Stimulated activated CD4-positive, alpha-beta T cell treated with anti-CD3 and anti-CD28 coated beads, Interleukin-1b, Interleukin-23, amount 100 ng/mL, for 24 hours (primary cell): ENCODE results near the gene TFAM.

ENCODE experiments used
- DNase-seq, 4 experiments: peaks; one replicate each; pipeline ENCODE4 v3.0.0-alpha.2; 2020; ENCODE audit warnings: low read depth in 4 of 4, low spot score in 1 of 4

The TFAM gene

DNA sequence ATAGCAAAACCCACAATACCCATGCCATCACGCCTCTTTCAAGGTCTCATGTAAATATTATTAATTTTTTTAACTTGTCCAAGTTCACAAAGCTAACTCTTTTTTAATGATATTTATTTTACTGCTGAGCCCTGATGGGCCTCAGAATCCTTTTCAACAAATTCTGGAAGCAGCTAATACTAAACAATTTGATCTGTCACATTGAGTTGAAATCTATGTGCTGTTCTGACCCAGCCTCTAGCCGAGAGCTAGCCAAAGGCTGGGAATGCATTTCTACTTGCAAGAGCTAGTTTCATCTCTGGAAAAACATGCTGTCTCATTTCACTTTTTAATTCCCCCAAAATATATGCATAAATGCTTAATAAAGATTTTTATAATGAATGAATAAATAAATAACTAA, 47.9 kb downstream of the TFAM start:
- DNase-seq, result no peak

DNA sequence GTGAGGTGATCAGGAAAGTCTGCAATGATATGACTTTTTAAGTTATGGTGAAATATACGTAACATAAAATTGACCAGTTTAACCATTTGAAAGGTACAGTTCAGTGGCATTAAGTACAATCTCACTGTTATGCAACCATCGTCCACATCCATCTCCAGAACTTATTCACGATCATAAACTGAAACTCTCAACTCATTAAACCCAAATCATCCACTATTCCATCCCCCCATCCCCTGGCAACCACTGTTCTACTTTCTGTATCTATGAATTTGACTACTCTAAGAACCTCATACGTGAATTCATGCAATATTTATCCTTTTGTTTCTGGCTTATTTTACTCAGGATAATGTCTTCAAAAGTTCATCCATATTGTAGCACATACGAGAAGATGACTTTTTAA, 48.4 kb downstream of the TFAM start:
- no peak for DNase-seq

DNA sequence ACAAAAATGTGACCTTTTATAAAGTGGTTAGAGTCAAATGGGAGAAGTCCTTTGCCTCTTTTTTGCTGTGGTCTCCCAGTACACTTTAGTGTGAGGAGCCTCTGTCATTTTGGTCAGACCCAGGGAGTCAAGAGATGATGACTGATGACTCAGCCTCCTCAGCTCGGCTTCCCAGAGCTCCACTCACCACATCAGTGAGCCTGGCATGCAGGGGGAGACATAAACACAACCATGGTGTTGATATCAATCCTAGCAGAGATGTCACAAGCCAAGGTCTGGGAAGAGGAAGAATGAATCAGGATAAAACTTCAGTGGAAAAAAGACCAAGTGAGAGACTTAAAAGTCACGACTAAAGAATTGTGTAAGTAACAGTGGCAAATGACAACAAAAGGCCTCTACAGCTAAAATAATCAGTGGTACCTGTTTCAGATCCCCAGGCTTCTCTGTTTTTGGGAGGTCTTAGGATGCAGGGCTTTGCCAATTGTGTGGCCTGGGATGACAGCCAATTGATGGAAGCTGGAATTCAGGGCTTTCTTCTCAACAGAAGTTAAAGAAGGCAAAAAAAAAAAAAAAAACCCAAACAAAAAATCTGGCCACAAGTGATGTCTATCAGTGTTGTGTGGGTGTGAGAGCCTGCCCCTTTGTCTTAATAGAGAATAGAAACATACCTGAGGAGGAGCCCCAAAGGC, 50.2 kb downstream of the TFAM start:
- no peak for DNase-seq

DNA sequence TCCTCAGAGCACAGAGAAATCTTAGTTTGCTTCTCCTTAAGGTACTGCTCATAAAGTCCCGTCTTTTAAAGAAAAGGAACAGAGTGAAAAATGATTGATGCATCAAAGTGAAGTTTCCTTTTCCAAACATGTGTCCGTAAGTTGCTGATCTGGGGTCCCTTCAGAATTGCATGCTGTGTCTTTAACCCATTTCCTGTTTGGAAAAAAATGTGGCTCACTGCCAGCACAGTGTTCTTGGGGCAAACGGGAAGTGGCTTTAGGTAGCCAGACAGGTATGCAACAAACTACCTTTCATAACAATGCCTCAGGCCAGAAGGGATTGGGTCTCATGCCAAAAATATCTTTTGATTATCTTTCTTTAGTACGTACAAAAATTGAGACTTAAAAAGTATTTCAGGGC, 50.9 kb downstream of the TFAM start:
- DNase-seq, result no peak

DNA sequence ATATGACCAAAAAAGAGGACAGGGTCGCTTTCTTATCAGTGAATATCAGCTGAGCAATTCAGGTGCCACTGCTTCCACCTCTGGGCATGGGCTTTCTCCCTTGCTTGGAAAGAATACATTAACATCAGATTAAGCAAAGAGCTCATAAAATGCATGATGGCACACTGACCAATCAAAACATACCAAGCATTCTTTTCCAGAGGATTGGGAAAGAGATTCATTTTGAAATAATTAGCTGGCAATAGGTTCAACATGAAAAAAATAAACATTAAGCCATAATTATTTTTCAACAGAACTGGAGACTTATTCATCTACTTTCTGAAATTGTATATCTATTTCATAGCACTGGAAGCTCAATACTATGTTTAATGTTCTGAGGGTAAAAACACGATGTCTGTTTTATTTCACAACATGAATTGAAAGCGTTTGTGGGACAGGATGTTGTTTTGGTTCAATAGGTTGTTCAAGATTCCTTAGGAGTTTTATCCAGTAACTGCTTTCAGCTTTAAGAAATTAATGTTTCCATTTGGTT, 53.2 kb downstream of the TFAM start:
- DNase-seq, result no peak

DNA sequence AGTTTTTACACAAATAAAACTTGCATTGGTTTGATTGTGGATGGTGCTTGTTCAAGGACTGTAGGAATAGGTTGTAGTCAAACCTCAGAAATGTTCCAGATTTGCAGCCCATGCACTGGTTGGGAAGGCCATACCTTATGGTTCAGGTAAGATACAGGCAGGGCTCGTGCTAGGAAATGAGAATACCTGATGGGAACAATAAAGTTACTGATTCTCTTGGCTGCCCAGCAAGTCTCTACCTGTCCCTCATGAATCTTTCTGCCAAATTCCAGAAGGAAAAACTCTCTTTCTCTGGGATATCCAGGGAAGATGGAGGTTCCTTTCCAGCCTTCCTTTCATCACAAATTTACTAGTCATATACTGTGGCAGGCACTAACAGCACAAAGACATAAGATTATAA, 53.8 kb downstream of the TFAM start:
- no peak for DNase-seq

DNA sequence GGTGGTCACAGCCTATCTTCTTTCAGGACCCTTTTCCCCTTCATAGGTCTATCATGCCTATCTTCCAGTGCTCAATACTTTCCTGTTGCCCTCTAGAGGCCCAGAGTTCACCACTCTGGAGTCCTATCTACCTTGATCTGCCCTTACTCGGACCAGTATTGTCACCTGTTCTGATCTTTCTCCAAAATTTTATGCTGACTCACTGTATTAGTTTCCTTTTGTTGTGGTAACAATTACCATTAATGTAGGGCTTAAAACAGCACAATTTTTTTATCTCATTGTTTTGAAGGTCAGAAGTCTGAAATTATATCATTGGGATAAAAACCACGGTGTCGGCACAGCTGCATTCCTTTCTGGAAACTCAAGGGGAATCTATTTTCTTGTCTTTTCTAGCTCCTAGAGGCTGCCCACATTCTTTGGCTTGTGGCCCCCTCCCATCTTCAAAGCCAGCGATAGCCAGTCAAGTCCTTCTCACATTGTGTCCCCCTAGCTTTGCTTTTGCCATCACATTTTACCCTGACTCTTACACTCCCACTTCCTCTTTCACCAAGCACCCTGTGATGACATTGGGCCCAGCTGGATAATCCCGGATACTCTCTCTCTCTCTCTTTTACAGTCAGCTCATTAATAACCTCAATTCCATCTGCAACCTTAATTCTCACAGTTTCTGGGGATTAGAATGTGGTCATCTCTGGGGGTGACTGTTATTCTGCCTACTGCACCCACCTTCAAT, 54.6 kb downstream of the TFAM start:
- DNase-seq, result no peak

DNA sequence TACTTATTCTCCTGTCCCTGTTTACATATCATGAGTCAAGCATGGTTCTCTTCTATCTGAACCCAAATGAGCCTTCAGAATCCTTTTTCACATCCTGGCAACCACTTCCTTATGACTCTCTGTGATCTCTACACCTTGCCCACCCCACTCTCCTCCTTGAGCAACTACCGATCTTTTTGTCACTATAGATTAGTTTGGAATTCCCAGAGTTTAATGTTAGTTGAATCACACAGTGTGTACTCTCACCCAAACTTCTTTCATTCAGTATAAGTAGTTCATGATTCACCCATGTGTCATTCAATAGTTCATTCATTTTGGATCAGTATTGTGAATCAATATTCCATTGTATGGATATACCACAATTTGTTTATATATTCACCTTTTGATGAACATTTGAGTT, 55.3 kb downstream of the TFAM start:
- no peak for DNase-seq

DNA sequence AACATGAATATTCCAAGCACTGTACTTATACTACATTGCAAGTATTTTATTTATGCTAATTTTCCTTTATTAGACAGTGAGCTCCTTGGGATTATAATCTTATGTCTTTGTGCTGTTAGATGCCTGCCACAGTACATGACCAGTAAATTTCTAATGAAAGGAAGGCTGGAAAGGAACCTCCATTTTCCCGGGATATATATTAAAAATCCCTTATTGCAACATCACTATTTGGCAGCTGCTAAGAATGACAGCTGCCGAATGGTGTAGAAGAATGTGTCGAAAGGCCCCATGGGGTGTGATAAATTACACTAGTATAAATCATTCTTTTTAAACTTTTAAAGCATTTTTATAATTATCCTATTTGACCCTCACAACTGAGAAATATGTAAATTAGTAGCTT, 59.1 kb downstream of the TFAM start:
- no peak for DNase-seq

DNA sequence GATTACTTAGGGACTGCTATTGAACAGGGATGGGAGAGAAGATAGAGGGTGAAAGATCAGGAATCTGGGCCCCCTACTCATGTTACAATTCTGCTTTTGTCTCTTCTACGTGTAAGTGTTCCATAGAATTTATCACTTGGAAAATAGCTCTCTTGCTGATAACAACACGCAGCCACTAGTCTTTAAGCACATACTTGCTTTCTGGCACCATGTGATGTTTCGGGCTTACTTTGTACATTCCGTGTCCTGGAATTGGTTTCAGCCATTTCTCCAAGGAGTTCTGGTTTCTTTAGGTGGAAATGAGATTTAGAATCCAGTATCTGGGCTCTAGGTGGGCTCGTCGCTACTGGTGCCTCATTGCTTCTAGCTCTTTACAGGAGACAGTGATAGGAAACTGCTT, 59.7 kb downstream of the TFAM start:
- DNase-seq, result no peak

DNA sequence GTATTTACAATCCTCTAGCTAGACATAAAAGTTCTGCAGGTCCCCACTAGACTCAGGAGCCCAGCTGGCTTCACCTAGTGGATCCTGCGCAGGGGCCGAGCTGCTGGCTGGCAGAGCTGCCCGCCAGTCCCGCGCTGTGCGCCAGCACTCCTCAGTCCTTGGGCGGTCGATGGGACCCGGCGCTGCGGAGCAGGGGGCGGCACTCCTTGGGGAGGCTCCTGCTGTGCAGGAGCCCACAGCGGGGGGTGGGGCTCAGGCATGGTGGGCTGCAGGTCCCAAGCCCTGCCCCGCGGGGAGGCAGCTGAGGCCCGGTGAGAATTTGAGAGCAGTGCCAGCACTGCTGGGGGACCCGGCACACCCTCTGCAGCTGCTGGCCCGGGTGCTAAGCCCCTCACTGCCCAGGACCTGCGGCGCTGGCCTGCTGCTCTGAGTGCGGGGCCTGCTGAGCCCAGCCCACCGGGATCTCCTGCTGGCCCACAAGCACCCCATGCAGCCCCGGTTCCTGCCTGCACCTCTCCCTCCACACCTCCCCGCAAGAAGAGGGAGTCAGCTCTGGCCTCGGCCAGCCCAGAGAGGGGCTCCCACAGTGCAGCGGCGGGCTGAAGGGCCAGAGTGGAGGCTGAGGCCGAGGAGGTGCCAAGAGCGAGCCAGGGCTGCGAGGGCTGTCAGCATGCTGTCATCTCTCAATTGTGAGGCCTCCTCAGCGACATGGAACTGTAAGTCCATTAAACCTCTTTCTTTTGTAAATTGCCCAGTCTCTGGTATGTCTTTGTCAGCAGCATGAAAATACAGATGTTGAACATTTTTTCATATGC, 63.1 kb downstream of the TFAM start:
- no peak for DNase-seq
